GM19438 (cell line): ENCODE results near the gene FLCN.

Experiments
- ATAC-seq: cut with Tn5 transposase; IDR thresholded peaks from one replicate; pipeline ENCODE4 v1.9.1; 2021; ENCODE audit warnings: low read depth; ENCODE audit not compliant: unreplicated experiment

Gene FLCN

GRCh38 chr17:17170346-17170985, 66.5 kb downstream of the FLCN start:
- no peak for ATAC-seq

GRCh38 chr17:17169396-17169795, 67.6 kb downstream of the FLCN start:
- no peak for ATAC-seq

- ATAC-seq: no peak
Measured at GRCh38 chr17:17168401-17168800, 68.6 kb downstream of the FLCN start.

GRCh38 chr17:17167986-17168385, 69.0 kb downstream of the FLCN start:
- no peak for ATAC-seq

- no peak for ATAC-seq
Measured at GRCh38 chr17:17167356-17167755, 69.6 kb downstream of the FLCN start.

GRCh38 chr17:17166446-17166845, 70.5 kb downstream of the FLCN start:
- no peak for ATAC-seq

GRCh38 chr17:17165666-17166308, 71.2 kb downstream of the FLCN start:
- no peak for ATAC-seq

- no peak for ATAC-seq
Measured at GRCh38 chr17:17164676-17165075, 72.3 kb downstream of the FLCN start.

GRCh38 chr17:17164156-17164555, 72.8 kb downstream of the FLCN start:
- ATAC-seq: no peak
